Lung (tissue), 12 donors: ENCODE measurements around the gene GPHA2. TPM values are rescaled to one million over a fixed set of nuclear protein-coding genes. Genes with fewer than 3 reads are reported as not detected.
A peak's percentile ranks its signal among the peaks of the same experiment; 100 is the strongest.

ENCODE experiments used
- ATAC-seq: fragments of 200-7000 bp; cut with Tn5 transposase; one replicate; pipeline ENCODE4 v1.9.1; 2020; ENCODE audit warnings: moderate number of reproducible peaks; ENCODE audit not compliant: insufficient read depth, low FRiP score
- DNase-seq, 3 donors: peaks; one replicate each; pipeline ENCODE4 v3.0.0-alpha.2; 2013 to 2017
- H3K27ac ChIP-seq, 2 donors: one replicate each; pipeline ENCODE4 v1.5.1; 2013; ENCODE audit warnings: mild to moderate bottlenecking in 2 of 2, moderate library complexity in 2 of 2, control low read depth in 1 of 2, inconsistent platforms in 1 of 2, low read depth in 1 of 2, low read length in 1 of 2
- H3K27me3 ChIP-seq, 3 donors: one replicate each; pipeline ENCODE4 v1.5.1; 2013; ENCODE audit warnings: low read length in 2 of 3; ENCODE audit not compliant: control insufficient read depth in 3 of 3, insufficient read depth in 3 of 3
- H3K36me3 ChIP-seq, 4 donors: one replicate each; pipeline ENCODE4 v1.5.1; 2013; ENCODE audit warnings: low read length in 4 of 4, mild to moderate bottlenecking in 1 of 4, moderate library complexity in 1 of 4; ENCODE audit not compliant: control insufficient read depth in 4 of 4, insufficient read depth in 4 of 4
- H3K4me1 ChIP-seq, 5 donors: one replicate each; pipeline ENCODE4 v1.5.1; 2013; ENCODE audit warnings: low read length in 5 of 5, mild to moderate bottlenecking in 2 of 5, moderate library complexity in 1 of 5; ENCODE audit not compliant: control insufficient read depth in 5 of 5, insufficient read depth in 5 of 5
- H3K4me3 ChIP-seq: one replicate; pipeline ENCODE4 v1.5.1; 2013; ENCODE audit warnings: mild to moderate bottlenecking, control low read depth, moderate library complexity
- H3K9ac ChIP-seq, 2 donors: one replicate each; pipeline ENCODE4 v1.5.1; 2013; ENCODE audit warnings: low read length in 2 of 2, control low read depth in 1 of 2; ENCODE audit not compliant: insufficient read depth in 1 of 2
- H3K9me3 ChIP-seq, 4 donors: one replicate each; pipeline ENCODE4 v1.5.1; 2013; ENCODE audit warnings: low read length in 3 of 4, mild to moderate bottlenecking in 1 of 4, moderate library complexity in 1 of 4; ENCODE audit not compliant: control insufficient read depth in 4 of 4, insufficient read depth in 3 of 4
- WGBS, 2 donors: extraction: QIAGEN DNeasy Blood & Tissue Kit; methylation state at CpG; one replicate each; pipeline ENCODE4 v1.1.7; 2013; 5-methylcytosine and 5-hydroxymethylcytosine counted together
- polyA plus RNA-seq, 2 donors: library from polyadenylated mRNA; stranded (reverse); fragments of 200-250 nt; gene quantifications; one replicate each; pipeline ENCODE4 v1.2.1, GENCODE V29; 2013
- total RNA-seq, 2 donors: library from RNA; depleted of rRNA in 1 of 2; stranded (reverse); fragments of >200 nt in 1 of 2; gene quantifications; one replicate each; pipeline ENCODE4 v1.2.1, GENCODE V29; 2014 to 2021
- TF ChIP-seq, protein P1 (sequence below): IDR thresholded peaks from 2 replicates; pipeline ENCODE4 v1.5.1; 2012; ENCODE audit warnings: mild to moderate bottlenecking; ENCODE audit errors: control extremely low read depth, extremely low read depth
- donor health status: control.
- donor health status: control.
- donor health status: Bipolar disorder and iron deficiency.
- donor health status: healthy.
- donor health status: DM: yes; HTN: yes; CAD: no.

GPHA2 gene
- total and polyA plus RNA-seq, 4 donors: 0.19 TPM; not detected in 3

DNA sequence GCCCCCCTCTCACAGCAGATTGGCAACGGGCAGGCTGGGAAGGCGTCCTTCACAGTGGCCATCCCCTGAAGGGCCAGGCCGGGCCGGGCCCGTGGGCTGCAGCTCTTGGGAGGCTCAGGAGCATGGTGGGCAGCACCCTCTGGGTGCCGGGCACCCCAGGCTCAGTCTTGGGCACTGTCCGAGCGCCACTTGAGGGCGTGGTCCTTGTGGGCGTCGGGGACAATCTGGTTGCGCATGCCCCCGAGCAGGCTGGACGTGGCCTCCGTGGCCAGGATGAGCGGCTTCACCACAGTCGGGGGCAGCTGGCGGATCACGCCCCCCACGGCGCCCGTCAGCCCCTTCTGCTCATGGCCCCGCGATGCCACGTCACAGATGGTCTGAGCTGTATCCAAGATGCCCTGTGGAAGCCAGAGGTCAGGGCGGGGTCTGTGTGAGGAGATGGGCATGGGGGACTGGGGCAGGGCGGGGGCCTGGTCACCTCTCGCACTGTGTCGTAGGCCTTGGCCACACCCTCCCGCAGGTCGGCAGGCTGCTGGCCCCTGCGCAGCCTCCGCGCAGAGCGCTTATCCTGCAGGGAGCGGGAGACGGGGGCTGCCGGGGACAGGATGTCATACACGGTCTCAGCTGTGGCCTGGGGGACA lies 40.8 kb downstream of the GPHA2 start:
- 84 to 91% methylated on average over 39 of the region's 39 CpGs for WGBS, 2 donors
- Histone ChIP-seq H3K4me1 (peaks cover 0 to 3% (median 0%) of the 10 kb centered on the region in 5 donors), H3K27me3 (no peaks in the 10 kb centered on the region), H3K4me3 (no peak overlapping the region), H3K9me3 (no peaks in the 10 kb centered on the region), H3K9ac (no peak overlapping the region), H3K27ac (no peak overlapping the region), H3K36me3 (peaks cover 0 to 49% (median 12%) of the 10 kb centered on the region in 4 donors)
- DNase-seq (no peak), ATAC-seq (no peak)
- TF ChIP-seq, protein P1, sequence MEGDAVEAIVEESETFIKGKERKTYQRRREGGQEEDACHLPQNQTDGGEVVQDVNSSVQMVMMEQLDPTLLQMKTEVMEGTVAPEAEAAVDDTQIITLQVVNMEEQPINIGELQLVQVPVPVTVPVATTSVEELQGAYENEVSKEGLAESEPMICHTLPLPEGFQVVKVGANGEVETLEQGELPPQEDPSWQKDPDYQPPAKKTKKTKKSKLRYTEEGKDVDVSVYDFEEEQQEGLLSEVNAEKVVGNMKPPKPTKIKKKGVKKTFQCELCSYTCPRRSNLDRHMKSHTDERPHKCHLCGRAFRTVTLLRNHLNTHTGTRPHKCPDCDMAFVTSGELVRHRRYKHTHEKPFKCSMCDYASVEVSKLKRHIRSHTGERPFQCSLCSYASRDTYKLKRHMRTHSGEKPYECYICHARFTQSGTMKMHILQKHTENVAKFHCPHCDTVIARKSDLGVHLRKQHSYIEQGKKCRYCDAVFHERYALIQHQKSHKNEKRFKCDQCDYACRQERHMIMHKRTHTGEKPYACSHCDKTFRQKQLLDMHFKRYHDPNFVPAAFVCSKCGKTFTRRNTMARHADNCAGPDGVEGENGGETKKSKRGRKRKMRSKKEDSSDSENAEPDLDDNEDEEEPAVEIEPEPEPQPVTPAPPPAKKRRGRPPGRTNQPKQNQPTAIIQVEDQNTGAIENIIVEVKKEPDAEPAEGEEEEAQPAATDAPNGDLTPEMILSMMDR: no peak

DNA sequence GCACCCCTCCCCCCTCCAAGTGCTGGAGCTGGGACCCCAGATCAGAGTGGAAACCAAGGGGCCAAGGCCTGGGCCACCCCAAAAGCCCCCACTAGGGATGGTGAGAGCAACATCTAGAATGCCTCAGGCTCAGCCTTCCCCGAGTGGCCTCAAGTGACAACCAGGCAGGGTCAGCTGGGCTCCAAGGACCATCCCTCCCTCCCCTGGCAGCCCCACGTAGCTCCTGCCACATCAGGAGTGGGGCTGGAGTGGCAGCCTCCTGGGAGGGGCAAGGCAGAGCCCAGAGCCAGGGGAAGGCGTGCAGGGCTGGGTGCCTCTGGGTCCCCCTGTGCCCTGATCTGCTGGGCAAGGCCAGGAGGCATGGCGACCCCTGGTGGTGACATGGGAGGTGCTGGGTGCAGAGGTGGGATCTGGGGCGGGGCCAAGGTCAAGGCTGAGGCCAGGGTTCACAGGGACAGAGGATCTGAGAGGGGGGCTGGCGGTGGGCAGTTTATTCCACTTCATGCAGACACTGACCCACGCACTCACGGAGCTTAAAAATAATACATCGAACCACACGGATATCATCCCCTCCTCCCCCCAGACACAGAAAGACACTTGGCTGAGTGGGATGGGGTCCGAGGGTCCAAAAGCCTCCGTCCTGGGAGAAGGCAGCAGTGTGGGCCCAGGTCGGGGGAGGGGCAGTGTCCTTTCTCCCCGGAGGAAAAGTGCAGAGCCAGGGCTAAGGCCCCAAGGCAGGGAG lies 41.5 kb downstream of the GPHA2 start:
- Histone ChIP-seq H3K36me3 (peaks cover 0 to 45% (median 9%) of the 10 kb centered on the region in 4 donors), H3K4me3 (no peak overlapping the region), H3K4me1 (peaks cover 0 to 3% (median 0%) of the 10 kb centered on the region in 5 donors), H3K9ac (no peak overlapping the region), H3K9me3 (no peaks in the 10 kb centered on the region), H3K27ac (no peak overlapping the region), H3K27me3 (no peaks in the 10 kb centered on the region)
- TF ChIP-seq, protein P1: peak; percentile 83
- 37 to 46% methylated on average over 14 of the region's 14 CpGs for WGBS, 2 donors
- peak; percentile 82 for ATAC-seq
- peak; percentile 58 to 74 (median 70) for DNase-seq

DNA sequence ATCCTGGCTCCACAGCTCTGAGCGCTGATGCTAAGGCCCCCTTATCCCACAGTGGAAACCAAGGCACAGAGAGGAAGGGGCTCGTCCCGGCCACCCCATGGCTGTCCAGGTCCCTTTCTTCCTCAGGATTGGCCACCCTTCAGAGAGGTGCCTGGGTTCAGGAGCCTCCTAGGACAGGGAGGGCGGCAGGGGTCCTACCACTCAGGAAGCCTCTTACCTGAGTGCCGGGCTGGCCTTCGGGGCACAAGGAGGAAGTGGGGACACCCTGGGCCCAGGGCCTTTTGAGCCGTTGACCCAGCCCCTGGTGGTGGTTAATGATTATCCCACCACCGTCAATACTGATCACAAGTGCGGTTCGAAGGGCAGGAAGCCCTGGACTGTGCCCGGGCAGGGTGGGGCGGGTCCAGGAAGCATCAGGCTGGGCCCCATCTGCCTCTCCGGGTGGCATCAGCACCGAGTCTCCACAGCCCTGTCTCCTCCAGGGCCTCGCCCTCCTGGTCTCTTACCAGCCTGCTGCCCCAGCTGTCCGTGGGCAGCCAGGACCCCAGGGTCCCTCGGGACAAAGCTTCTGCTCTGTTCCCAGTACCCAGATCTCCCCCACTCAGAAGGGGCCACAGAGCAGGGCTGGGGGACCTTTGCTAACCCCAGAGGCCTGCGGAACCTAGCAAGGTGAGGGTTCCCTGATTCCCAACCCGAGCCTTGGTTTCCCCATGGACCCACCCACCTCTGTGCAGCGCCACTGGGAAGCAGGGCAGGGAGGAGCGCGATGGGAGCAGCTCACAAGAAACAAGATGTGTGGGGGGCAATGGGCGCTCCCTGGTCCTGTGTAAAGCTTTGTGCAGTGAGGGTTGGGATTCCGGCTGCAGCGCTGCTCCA lies 42.3 kb downstream of the GPHA2 start:
- DNase-seq: no peak
- H3K36me3 ChIP-seq: peaks cover 0 to 39% (median 8%) of the 10 kb centered on the region in 4 donors
- no peaks in the 10 kb centered on the region for H3K9me3 ChIP-seq
- H3K27ac ChIP-seq: no peak overlapping the region
- H3K9ac ChIP-seq: no peak overlapping the region
- TF ChIP-seq, protein P1: no peak
- H3K4me3 ChIP-seq: no peak overlapping the region
- no peak for ATAC-seq
- no peaks in the 10 kb centered on the region for H3K27me3 ChIP-seq
- H3K4me1 ChIP-seq: peaks cover 0 to 3% (median 0%) of the 10 kb centered on the region in 5 donors
- WGBS, 2 donors: 67 to 71% methylated on average over 25 of the region's 25 CpGs
